Neural progenitor cell (in vitro differentiated cells): ENCODE results near the gene NCK2. TPM values are rescaled to one million over a fixed set of nuclear protein-coding genes. Genes with fewer than 3 reads are reported as not detected.
A peak's percentile ranks its signal among the peaks of the same experiment; 100 is the strongest.

Experiments
- DNase-seq: peaks from one replicate; pipeline ENCODE4 v3.0.0-alpha.2; 2016; ENCODE audit warnings: low spot score
- H2AFZ ChIP-seq: fragments of 200-600 bp; sonication (generic); replicated peaks from 2 replicates; pipeline ENCODE4 v1.6.1; 2016; ENCODE audit warnings: antibody characterized with exemption
- H3F3A ChIP-seq: fragments of 200-600 bp; sonication (generic); 2 replicates; pipeline ENCODE4 v1.6.1; 2016; ENCODE audit warnings: antibody characterized with exemption, low read depth
- H3K27ac ChIP-seq: fragments of 200-600 bp; sonication (generic); 2 replicates; pipeline ENCODE4 v1.5.1; 2016; ENCODE audit warnings: mild to moderate bottlenecking
- H3K27me3 ChIP-seq: fragments of 200-600 bp; sonication (generic); 2 replicates; pipeline ENCODE4 v1.6.1; 2016; ENCODE audit warnings: mild to moderate bottlenecking, moderate library complexity
- H3K36me3 ChIP-seq: fragments of 200-600 bp; sonication (generic); 2 replicates; pipeline ENCODE4 v1.5.1; 2016
- H3K4me1 ChIP-seq: fragments of 200-600 bp; sonication (generic); 2 replicates; pipeline ENCODE4 v1.6.1; 2016; ENCODE audit warnings: mixed run types
- H3K4me2 ChIP-seq: fragments of 200-600 bp; sonication (generic); 2 replicates; pipeline ENCODE4 v1.6.1; 2016
- H3K4me3 ChIP-seq: fragments of 200-600 bp; sonication (generic); 2 replicates; pipeline ENCODE4 v1.5.1; 2016
- H3K79me2 ChIP-seq: fragments of 200-600 bp; sonication (generic); 2 replicates; pipeline ENCODE4 v1.6.1; 2016; ENCODE audit warnings: low read depth
- H3K9ac ChIP-seq: fragments of 200-600 bp; sonication (generic); 2 replicates; pipeline ENCODE4 v1.6.1; 2016
- H3K9me3 ChIP-seq: fragments of 200-600 bp; sonication (generic); 2 replicates; pipeline ENCODE4 v1.5.1; 2016; ENCODE audit warnings: low read depth
- H4K20me1 ChIP-seq: fragments of 200-600 bp; sonication (generic); 2 replicates; pipeline ENCODE4 v1.6.1; 2016; ENCODE audit warnings: low read depth
- H3K27ac Mint-ChIP-seq: 3 replicates; pipeline ENCODE4 v1.8.0; 2021; ENCODE audit warnings: mixed read lengths
- H3K27me3 Mint-ChIP-seq: 2 replicates; pipeline ENCODE4 v1.8.0; 2022; ENCODE audit warnings: low read depth, mild to moderate bottlenecking, inconsistent platforms, moderate library complexity, mixed read lengths; ENCODE audit not compliant: insufficient read depth
- H3K36me3 Mint-ChIP-seq: 3 replicates; pipeline ENCODE4 v1.8.0; 2021; ENCODE audit warnings: mixed read lengths
- H3K4me1 Mint-ChIP-seq: 3 replicates; pipeline ENCODE4 v1.8.0; 2021; ENCODE audit warnings: mixed read lengths
- H3K4me3 Mint-ChIP-seq: 3 replicates; pipeline ENCODE4 v1.8.0; 2021; ENCODE audit warnings: mild to moderate bottlenecking, moderate library complexity, mixed read lengths
- H3K9me3 Mint-ChIP-seq: 3 replicates; pipeline ENCODE4 v1.8.0; 2020; ENCODE audit warnings: mixed read lengths
- CTCF ChIP-seq: fragments of 200-600 bp; sonication (generic); IDR thresholded peaks from 2 replicates; pipeline ENCODE4 v1.5.1; 2017; ENCODE audit warnings: antibody characterized with exemption, mild to moderate bottlenecking
- EZH2 ChIP-seq: fragments of 200-600 bp; sonication (generic); IDR thresholded peaks from 2 replicates; pipeline ENCODE4 v1.6.1; 2017; ENCODE audit warnings: antibody characterized with exemption, mild to moderate bottlenecking, moderate library complexity
- EZH2phosphoT487 ChIP-seq: fragments of 200-600 bp; sonication (generic); IDR thresholded peaks from 2 replicates; pipeline ENCODE4 v1.6.1; 2017; ENCODE audit warnings: antibody characterized with exemption
- total RNA-seq: library from RNA; depleted of rRNA; stranded (reverse); fragments of >200 nt; gene quantifications from 2 replicates; pipeline ENCODE4 v1.2.3, GENCODE V29; 2015; ENCODE audit warnings: low replicate concordance

The NCK2 gene
- total RNA-seq, 1 donor from 2014 or later, result 26.2 TPM

- peaks cover 33% of the 10 kb centered on the region for H3K36me3 Mint-ChIP-seq
- H2AFZ ChIP-seq, result no peak overlapping the region
- H3K4me3 Mint-ChIP-seq, result no peak overlapping the region
- H3K9me3 Mint-ChIP-seq, result peaks cover 6% of the 10 kb centered on the region
- peaks cover 52% of the 10 kb centered on the region for H3K4me1 Mint-ChIP-seq
- H3K9ac ChIP-seq, result no peak overlapping the region
- peaks cover 67% of the 10 kb centered on the region for H4K20me1 ChIP-seq
- no peak overlapping the region for H3K27ac ChIP-seq
- no peak overlapping the region for H3K27ac Mint-ChIP-seq
- DNase-seq, result no peak
- peaks cover 25% of the 10 kb centered on the region for H3K4me1 ChIP-seq
- no peaks in the 10 kb centered on the region for H3K9me3 ChIP-seq
- no peak for TF ChIP-seq CTCF
- no peak for TF ChIP-seq EZH2
- no peak for TF ChIP-seq EZH2phosphoT487
- H3F3A ChIP-seq, result no peaks in the 10 kb centered on the region
- peaks cover 95% of the 10 kb centered on the region for H3K79me2 ChIP-seq
- H3K36me3 ChIP-seq, result no peaks in the 10 kb centered on the region
- no peaks in the 10 kb centered on the region for H3K27me3 ChIP-seq
- H3K27me3 Mint-ChIP-seq, result peaks cover 2% of the 10 kb centered on the region
- no peak overlapping the region for H3K4me3 ChIP-seq
- H3K4me2 ChIP-seq, result no peak overlapping the region
Observed at GRCh38 chr2:105803337-105803736, 58.6 kb downstream of the NCK2 start.

GRCh38 chr2:105803773-105804172, 59.1 kb downstream of the NCK2 start:
- no peak overlapping the region for H2AFZ ChIP-seq
- peaks cover 25% of the 10 kb centered on the region for H3K4me1 ChIP-seq
- Mint-ChIP-seq H3K4me3 (no peak overlapping the region), H3K27ac (no peak overlapping the region), H3K36me3 (peaks cover 34% of the 10 kb centered on the region), H3K9me3 (peaks cover 6% of the 10 kb centered on the region), H3K27me3 (peaks cover 2% of the 10 kb centered on the region), H3K4me1 (peaks cover 57% of the 10 kb centered on the region)
- H3K4me3 ChIP-seq, result no peak overlapping the region
- no peaks in the 10 kb centered on the region for H3K9me3 ChIP-seq
- no peaks in the 10 kb centered on the region for H3F3A ChIP-seq
- no peaks in the 10 kb centered on the region for H3K36me3 ChIP-seq
- no peaks in the 10 kb centered on the region for H3K27me3 ChIP-seq
- H3K27ac ChIP-seq, result no peak overlapping the region
- peaks cover 95% of the 10 kb centered on the region for H3K79me2 ChIP-seq
- DNase-seq, result no peak
- peaks cover 67% of the 10 kb centered on the region for H4K20me1 ChIP-seq
- no peak overlapping the region for H3K9ac ChIP-seq
- TF ChIP-seq EZH2, result no peak
- H3K4me2 ChIP-seq, result no peak overlapping the region

- Histone ChIP-seq H3K79me2 (peaks cover 95% of the 10 kb centered on the region), H3K9me3 (no peaks in the 10 kb centered on the region), H3K4me3 (no peak overlapping the region), H3K36me3 (no peaks in the 10 kb centered on the region), H3K4me1 (peaks cover 25% of the 10 kb centered on the region), H3F3A (no peaks in the 10 kb centered on the region), H4K20me1 (peaks cover 69% of the 10 kb centered on the region), H2AFZ (no peak overlapping the region), H3K27ac (no peak overlapping the region), H3K9ac (no peak overlapping the region), H3K4me2 (no peak overlapping the region), H3K27me3 (no peaks in the 10 kb centered on the region)
- Mint-ChIP-seq H3K27me3 (peaks cover 2% of the 10 kb centered on the region), H3K36me3 (peaks cover 29% of the 10 kb centered on the region), H3K27ac (no peak overlapping the region), H3K4me3 (no peak overlapping the region), H3K4me1 (peaks cover 57% of the 10 kb centered on the region), H3K9me3 (peaks cover 6% of the 10 kb centered on the region)
- DNase-seq, result no peak
- TF ChIP-seq EZH2phosphoT487 (no peak), CTCF (no peak), EZH2 (no peak)
Observed at GRCh38 chr2:105804266-105804665, 59.6 kb downstream of the NCK2 start.

- Mint-ChIP-seq H3K27ac (no peak overlapping the region), H3K4me1 (peaks cover 67% of the 10 kb centered on the region), H3K9me3 (peaks cover 6% of the 10 kb centered on the region), H3K4me3 (no peak overlapping the region), H3K36me3 (peaks cover 16% of the 10 kb centered on the region), H3K27me3 (peaks cover 2% of the 10 kb centered on the region)
- Histone ChIP-seq H3K36me3 (no peaks in the 10 kb centered on the region), H3K4me3 (no peak overlapping the region), H3K27me3 (no peaks in the 10 kb centered on the region), H3K27ac (no peak overlapping the region), H3K79me2 (peaks cover 97% of the 10 kb centered on the region), H4K20me1 (peaks cover 83% of the 10 kb centered on the region), H3K4me2 (no peak overlapping the region), H3F3A (no peaks in the 10 kb centered on the region), H3K9ac (no peak overlapping the region), H3K4me1 (peaks cover 41% of the 10 kb centered on the region), H3K9me3 (no peaks in the 10 kb centered on the region), H2AFZ (no peak overlapping the region)
- DNase-seq, result peak; percentile 23
- no peak for TF ChIP-seq EZH2
- TF ChIP-seq EZH2phosphoT487, result no peak
- no peak for TF ChIP-seq CTCF
Observed at GRCh38 chr2:105806996-105807395, 62.3 kb downstream of the NCK2 start.
